Measurements from ENCODE around the gene THOC1. TPM values are rescaled to one million over a fixed set of nuclear protein-coding genes. Genes with fewer than 3 reads are reported as not detected.
"Not testable (repeated sequence)": the region's sequence is repeated elsewhere in the genome, so short reads cannot be mapped to it uniquely, and the experiment has no call there.

THOC1 gene
- total and polyA plus RNA-seq, 2 donors (not counting 1 experiment from before 2014, with no cell fraction given) = 18.3 to 78.7 TPM

GRCh38 chr18:312415-312814, 44.6 kb upstream of the THOC1 start:
- H3K27ac Mint-ChIP-seq = no peak overlapping the region
- DNase-seq = no peak
- no peaks in the 10 kb centered on the region for H3K9me3 Mint-ChIP-seq (ENCODE audit: insufficient read depth)
- Histone ChIP-seq H3K4me1 (ENCODE audit: control insufficient read depth in 2 of 2, insufficient read depth in 2 of 2, low read length in 2 of 2) (no peaks in the 10 kb centered on the region), H3K27ac (ENCODE audit: low read length in 2 of 2) (no peak overlapping the region), H3K79me2 (ENCODE audit: control insufficient read depth, insufficient read depth, low read length) (no peaks in the 10 kb centered on the region), H3K36me3 (replicated peaks in 1 of 2; ENCODE audit: control extremely low read depth in 1 of 2, control insufficient read depth in 1 of 2, extremely low read depth in 1 of 2, insufficient read depth in 2 of 2, low read length in 1 of 2) (no peaks in the 10 kb centered on the region), H2AFZ (ENCODE audit: insufficient read depth, low read depth, low read length, poor library complexity, severe bottlenecking) (no peak overlapping the region), H3K9me3 (ENCODE audit: control extremely low read depth in 1 of 3, control insufficient read depth in 2 of 3, insufficient read depth in 1 of 3, low read length in 2 of 3) (no peaks in the 10 kb centered on the region), H4K20me1 (ENCODE audit: control insufficient read depth, insufficient read depth, low read length, poor library complexity, severe bottlenecking) (no peaks in the 10 kb centered on the region), H3K4me3 (ENCODE audit: control extremely low read depth in 1 of 5, extremely low read depth in 1 of 5, insufficient read depth in 1 of 5, low read depth in 2 of 5, low read length in 4 of 5) (no peak overlapping the region), H3K4me2 (replicated peaks; ENCODE audit: low read depth, low read length, poor library complexity, severe bottlenecking) (no peak overlapping the region), H3K9ac (ENCODE audit: low read length) (no peak overlapping the region), H3K27me3 (replicated peaks in 1 of 4; ENCODE audit: control extremely low read depth in 1 of 4, control insufficient read depth in 3 of 4, insufficient read depth in 4 of 4, low read length in 3 of 4) (no peaks in the 10 kb centered on the region)
- WGBS (ENCODE audit: insufficient coverage) = 86% methylated on average over 1 of the region's 4 CpGs
- H3K4me3 Mint-ChIP-seq = no peak overlapping the region
- POLR2A ChIA-PET = no interaction called here
- no peaks in the 10 kb centered on the region for H3K4me1 Mint-ChIP-seq
- intact Hi-C loops (cut with micrococcal nuclease) = no loop called here
- CTCF ChIA-PET = no interaction called here
- TF ChIP-seq EZH2 (IDR thresholded peaks at IDR 0.05; ENCODE audit: borderline replicate concordance, insufficient read depth, low read depth, low read length, poor library complexity, severe bottlenecking) = no peak
- TF ChIP-seq, protein P1, sequence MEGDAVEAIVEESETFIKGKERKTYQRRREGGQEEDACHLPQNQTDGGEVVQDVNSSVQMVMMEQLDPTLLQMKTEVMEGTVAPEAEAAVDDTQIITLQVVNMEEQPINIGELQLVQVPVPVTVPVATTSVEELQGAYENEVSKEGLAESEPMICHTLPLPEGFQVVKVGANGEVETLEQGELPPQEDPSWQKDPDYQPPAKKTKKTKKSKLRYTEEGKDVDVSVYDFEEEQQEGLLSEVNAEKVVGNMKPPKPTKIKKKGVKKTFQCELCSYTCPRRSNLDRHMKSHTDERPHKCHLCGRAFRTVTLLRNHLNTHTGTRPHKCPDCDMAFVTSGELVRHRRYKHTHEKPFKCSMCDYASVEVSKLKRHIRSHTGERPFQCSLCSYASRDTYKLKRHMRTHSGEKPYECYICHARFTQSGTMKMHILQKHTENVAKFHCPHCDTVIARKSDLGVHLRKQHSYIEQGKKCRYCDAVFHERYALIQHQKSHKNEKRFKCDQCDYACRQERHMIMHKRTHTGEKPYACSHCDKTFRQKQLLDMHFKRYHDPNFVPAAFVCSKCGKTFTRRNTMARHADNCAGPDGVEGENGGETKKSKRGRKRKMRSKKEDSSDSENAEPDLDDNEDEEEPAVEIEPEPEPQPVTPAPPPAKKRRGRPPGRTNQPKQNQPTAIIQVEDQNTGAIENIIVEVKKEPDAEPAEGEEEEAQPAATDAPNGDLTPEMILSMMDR (IDR thresholded peaks at IDR 0.05) = no peak
- no peak for ATAC-seq (ENCODE audit: low read depth)
- peaks cover 15% of the 10 kb centered on the region for H3K27me3 Mint-ChIP-seq

- no peak for TF ChIP-seq EZH2 (IDR thresholded peaks at IDR 0.05; ENCODE audit: borderline replicate concordance, insufficient read depth, low read depth, low read length, poor library complexity, severe bottlenecking)
- Mint-ChIP-seq H3K9me3 (ENCODE audit: insufficient read depth) (no peaks in the 10 kb centered on the region), H3K4me3 (no peak overlapping the region), H3K27me3 (peaks cover 27% of the 10 kb centered on the region), H3K27ac (no peak overlapping the region), H3K4me1 (no peaks in the 10 kb centered on the region)
- no peaks in the 10 kb centered on the region for H3K79me2 ChIP-seq (ENCODE audit: control insufficient read depth, insufficient read depth, low read length)
- no peak overlapping the region for H3K4me2 ChIP-seq (replicated peaks; ENCODE audit: low read depth, low read length, poor library complexity, severe bottlenecking)
- no peaks in the 10 kb centered on the region for H3K27me3 ChIP-seq (replicated peaks in 1 of 4; ENCODE audit: control extremely low read depth in 1 of 4, control insufficient read depth in 3 of 4, insufficient read depth in 4 of 4, low read length in 3 of 4)
- intact Hi-C loops (cut with micrococcal nuclease) = no loop called here
- ATAC-seq (ENCODE audit: low read depth) (no peak), DNase-seq (no peak)
- no peak overlapping the region for H3K27ac ChIP-seq (ENCODE audit: low read length in 2 of 2)
- ChIA-PET POLR2A (no interaction called here), CTCF (no interaction called here)
- no peak overlapping the region for H2AFZ ChIP-seq (ENCODE audit: insufficient read depth, low read depth, low read length, poor library complexity, severe bottlenecking)
- no peaks in the 10 kb centered on the region for H3K4me1 ChIP-seq (ENCODE audit: control insufficient read depth in 2 of 2, insufficient read depth in 2 of 2, low read length in 2 of 2)
- no peak overlapping the region for H3K9ac ChIP-seq (ENCODE audit: low read length)
- H3K36me3 ChIP-seq (replicated peaks in 1 of 2; ENCODE audit: control extremely low read depth in 1 of 2, control insufficient read depth in 1 of 2, extremely low read depth in 1 of 2, insufficient read depth in 2 of 2, low read length in 1 of 2) = no peaks in the 10 kb centered on the region
- no peaks in the 10 kb centered on the region for H3K9me3 ChIP-seq (ENCODE audit: control extremely low read depth in 1 of 3, control insufficient read depth in 2 of 3, insufficient read depth in 1 of 3, low read length in 2 of 3)
- no peaks in the 10 kb centered on the region for H4K20me1 ChIP-seq (ENCODE audit: control insufficient read depth, insufficient read depth, low read length, poor library complexity, severe bottlenecking)
- no peak overlapping the region for H3K4me3 ChIP-seq (ENCODE audit: control extremely low read depth in 1 of 5, extremely low read depth in 1 of 5, insufficient read depth in 1 of 5, low read depth in 2 of 5, low read length in 4 of 5)
Observed at GRCh38 chr18:310042-310441, 42.2 kb upstream of the THOC1 start.

- POLR2A ChIA-PET; H3K4me3 Mint-ChIP-seq; CTCF ChIA-PET; H3K9me3 ChIP-seq (ENCODE audit: control extremely low read depth in 1 of 3, control insufficient read depth in 2 of 3, insufficient read depth in 1 of 3, low read length in 2 of 3); H3K27ac Mint-ChIP-seq; H3K4me1 ChIP-seq (ENCODE audit: control insufficient read depth in 2 of 2, insufficient read depth in 2 of 2, low read length in 2 of 2); H3K4me2 ChIP-seq (replicated peaks; ENCODE audit: low read depth, low read length, poor library complexity, severe bottlenecking); H3K36me3 ChIP-seq (replicated peaks in 1 of 2; ENCODE audit: control extremely low read depth in 1 of 2, control insufficient read depth in 1 of 2, extremely low read depth in 1 of 2, insufficient read depth in 2 of 2, low read length in 1 of 2); H3K4me3 ChIP-seq (ENCODE audit: control extremely low read depth in 1 of 5, extremely low read depth in 1 of 5, insufficient read depth in 1 of 5, low read depth in 2 of 5, low read length in 4 of 5); H2AFZ ChIP-seq (ENCODE audit: insufficient read depth, low read depth, low read length, poor library complexity, severe bottlenecking); H3K9ac ChIP-seq (ENCODE audit: low read length); ATAC-seq (ENCODE audit: low read depth); H3K27ac ChIP-seq (ENCODE audit: low read length in 2 of 2); H3K79me2 ChIP-seq (ENCODE audit: control insufficient read depth, insufficient read depth, low read length); H3K4me1 Mint-ChIP-seq; intact Hi-C loops (cut with micrococcal nuclease); H3K27me3 ChIP-seq (replicated peaks in 1 of 4; ENCODE audit: control extremely low read depth in 1 of 4, control insufficient read depth in 3 of 4, insufficient read depth in 4 of 4, low read length in 3 of 4); H4K20me1 ChIP-seq (ENCODE audit: control insufficient read depth, insufficient read depth, low read length, poor library complexity, severe bottlenecking); DNase-seq; H3K9me3 Mint-ChIP-seq (ENCODE audit: insufficient read depth): not testable (repeated sequence)
- 84% methylated on average over 2 of the region's 4 CpGs for WGBS (ENCODE audit: insufficient coverage)
- H3K27me3 Mint-ChIP-seq = peaks cover 30% of the 10 kb centered on the region
Observed at GRCh38 chr18:308086-308485, 40.2 kb upstream of the THOC1 start.
